ENCODE results near the gene ARID3A. TPM values are rescaled to one million over a fixed set of nuclear protein-coding genes. Genes with fewer than 3 reads are reported as not detected.

ARID3A gene
- total RNA-seq, 1 experiment from 2014 or later: 116 TPM

DNA sequence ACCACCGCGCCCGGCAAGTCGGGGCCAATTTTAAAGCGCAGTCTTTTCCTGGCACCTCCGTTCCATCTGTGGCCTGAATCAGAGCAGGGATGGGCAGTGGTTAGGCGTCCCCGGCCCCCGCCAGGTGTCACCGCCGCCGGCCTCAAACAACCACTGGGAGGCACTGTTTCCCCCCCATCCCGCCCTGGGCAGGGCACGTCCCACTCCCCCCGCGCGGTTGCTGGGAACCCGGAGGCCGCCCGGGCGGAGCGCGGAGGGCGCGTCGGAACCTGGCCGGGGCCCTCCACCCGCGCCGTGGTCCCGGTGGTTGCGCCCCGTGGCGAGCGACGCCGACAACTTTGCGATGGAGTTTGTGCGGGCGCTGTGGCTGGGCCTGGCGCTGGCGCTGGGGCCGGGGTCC lies 74.3 kb downstream of the ARID3A start, which contains the start of gene GRIN3B:
TSS of gene GRIN3B (plus strand) at position 325 of the 400 bp plus-strand sequence. CDS start at position 344, 19 bp downstream.
- peak; percentile 51 for ATAC-seq
- H3K27me3 Mint-ChIP-seq (ENCODE audit: low read depth): peaks cover 49% of the 10 kb centered on the region
- H3K4me1 Mint-ChIP-seq: peaks cover 5% of the 10 kb centered on the region; the same call in 1 of the 2 replicates
- TF ChIP-seq SP1 (CRISPR knock-in tag; conservative IDR thresholded peaks at IDR 0.05): 0 out of 2 replicates have a peak, but pooled peaks have one; percentile 12
- 0 out of 2 replicates have a peak, but pooled peaks have one; percentile 14 for TF ChIP-seq FOXK1 (CRISPR knock-in tag; IDR thresholded peaks at IDR 0.05)
- TF ChIP-seq, protein P1, sequence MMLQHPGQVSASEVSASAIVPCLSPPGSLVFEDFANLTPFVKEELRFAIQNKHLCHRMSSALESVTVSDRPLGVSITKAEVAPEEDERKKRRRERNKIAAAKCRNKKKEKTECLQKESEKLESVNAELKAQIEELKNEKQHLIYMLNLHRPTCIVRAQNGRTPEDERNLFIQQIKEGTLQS (CRISPR knock-in tag; conservative IDR thresholded peaks at IDR 0.05): no peak
- TF ChIP-seq, protein P2, sequence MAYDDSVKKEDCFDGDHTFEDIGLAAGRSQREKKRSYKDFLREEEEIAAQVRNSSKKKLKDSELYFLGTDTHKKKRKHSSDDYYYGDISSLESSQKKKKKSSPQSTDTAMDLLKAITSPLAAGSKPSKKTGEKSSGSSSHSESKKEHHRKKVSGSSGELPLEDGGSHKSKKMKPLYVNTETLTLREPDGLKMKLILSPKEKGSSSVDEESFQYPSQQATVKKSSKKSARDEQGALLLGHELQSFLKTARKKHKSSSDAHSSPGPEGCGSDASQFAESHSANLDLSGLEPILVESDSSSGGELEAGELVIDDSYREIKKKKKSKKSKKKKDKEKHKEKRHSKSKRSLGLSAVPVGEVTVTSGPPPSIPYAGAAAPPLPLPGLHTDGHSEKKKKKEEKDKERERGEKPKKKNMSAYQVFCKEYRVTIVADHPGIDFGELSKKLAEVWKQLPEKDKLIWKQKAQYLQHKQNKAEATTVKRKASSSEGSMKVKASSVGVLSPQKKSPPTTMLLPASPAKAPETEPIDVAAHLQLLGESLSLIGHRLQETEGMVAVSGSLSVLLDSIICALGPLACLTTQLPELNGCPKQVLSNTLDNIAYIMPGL (CRISPR knock-in tag; IDR thresholded peaks at IDR 0.05): peak; percentile 81; the same call in 1 of the 2 replicates
- TF ChIP-seq, protein P3, sequence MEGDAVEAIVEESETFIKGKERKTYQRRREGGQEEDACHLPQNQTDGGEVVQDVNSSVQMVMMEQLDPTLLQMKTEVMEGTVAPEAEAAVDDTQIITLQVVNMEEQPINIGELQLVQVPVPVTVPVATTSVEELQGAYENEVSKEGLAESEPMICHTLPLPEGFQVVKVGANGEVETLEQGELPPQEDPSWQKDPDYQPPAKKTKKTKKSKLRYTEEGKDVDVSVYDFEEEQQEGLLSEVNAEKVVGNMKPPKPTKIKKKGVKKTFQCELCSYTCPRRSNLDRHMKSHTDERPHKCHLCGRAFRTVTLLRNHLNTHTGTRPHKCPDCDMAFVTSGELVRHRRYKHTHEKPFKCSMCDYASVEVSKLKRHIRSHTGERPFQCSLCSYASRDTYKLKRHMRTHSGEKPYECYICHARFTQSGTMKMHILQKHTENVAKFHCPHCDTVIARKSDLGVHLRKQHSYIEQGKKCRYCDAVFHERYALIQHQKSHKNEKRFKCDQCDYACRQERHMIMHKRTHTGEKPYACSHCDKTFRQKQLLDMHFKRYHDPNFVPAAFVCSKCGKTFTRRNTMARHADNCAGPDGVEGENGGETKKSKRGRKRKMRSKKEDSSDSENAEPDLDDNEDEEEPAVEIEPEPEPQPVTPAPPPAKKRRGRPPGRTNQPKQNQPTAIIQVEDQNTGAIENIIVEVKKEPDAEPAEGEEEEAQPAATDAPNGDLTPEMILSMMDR (IDR thresholded peaks at IDR 0.05): peak; percentile 65; the same call in 1 of the 2 replicates
- H3K4me3 Mint-ChIP-seq: peak within 1 kb of the TSS; percentile 64
- CTCF ChIA-PET: interaction anchor here (1.1 to 1.7 kb wide), 4 partner anchors 19 to 244 kb away, joined by 3 to 4 read pairs (median 3); no protein-coding TSS in a partner anchor
- DNase-seq (ENCODE audit: low spot score): peak; percentile 90
- POLR2A ChIA-PET: no interaction called here
- H3K36me3 Mint-ChIP-seq: no peaks in the 10 kb centered on the region
- no peaks in the 10 kb centered on the region for H3K9me3 Mint-ChIP-seq
- H3K27ac Mint-ChIP-seq: no peak within 1 kb of the TSS

DNA sequence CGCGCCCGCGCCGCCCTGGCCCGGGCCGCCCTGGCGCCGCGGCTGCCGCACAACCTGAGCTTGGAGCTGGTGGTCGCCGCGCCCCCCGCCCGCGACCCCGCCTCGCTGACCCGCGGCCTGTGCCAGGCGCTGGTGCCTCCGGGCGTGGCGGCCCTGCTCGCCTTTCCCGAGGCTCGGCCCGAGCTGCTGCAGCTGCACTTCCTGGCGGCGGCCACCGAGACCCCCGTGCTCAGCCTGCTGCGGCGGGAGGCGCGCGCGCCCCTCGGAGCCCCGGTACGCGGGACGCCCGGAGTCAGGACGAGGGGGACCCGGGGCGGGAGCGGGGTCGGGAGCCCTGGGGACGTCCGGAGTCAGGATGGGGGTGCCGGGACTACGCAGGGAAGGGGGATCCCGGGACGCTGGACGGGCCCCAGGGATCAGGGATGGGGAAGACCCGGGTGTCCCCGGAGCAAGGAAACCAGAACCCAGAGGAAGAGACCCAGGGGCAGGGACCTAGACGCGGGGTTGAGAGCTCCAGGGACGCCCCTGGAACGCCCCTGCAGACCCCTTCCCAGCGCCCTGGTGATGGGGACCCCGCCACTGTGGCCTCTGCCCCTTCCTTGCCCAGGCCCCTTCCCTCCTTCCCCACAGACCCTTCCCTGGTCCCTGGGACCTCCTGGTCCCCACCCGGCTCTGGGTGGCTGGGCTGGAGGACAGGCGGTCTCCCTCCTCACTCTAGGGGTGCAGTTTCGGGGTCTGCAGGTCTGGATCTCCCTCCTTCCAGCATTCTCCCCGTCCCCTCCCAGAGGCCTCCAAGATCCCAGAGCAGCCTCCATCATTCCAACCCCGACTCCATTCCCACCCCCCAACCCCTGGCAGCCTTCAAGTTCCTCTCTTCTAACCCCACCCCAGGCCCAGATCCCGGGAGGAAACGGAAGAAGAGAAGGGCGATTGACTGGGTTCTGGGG lies 75.0 kb downstream of the ARID3A start:
- Mint-ChIP-seq H3K36me3 (no peaks in the 10 kb centered on the region), H3K9me3 (no peaks in the 10 kb centered on the region), H3K4me1 (peaks cover 5% of the 10 kb centered on the region; the same call in 1 of the 2 replicates), H3K4me3 (peak overlapping the region; percentile 64), H3K27me3 (ENCODE audit: low read depth) (peaks cover 49% of the 10 kb centered on the region), H3K27ac (no peak overlapping the region)
- 0 out of 2 replicates have a peak, but pooled peaks have one; percentile 6 for TF ChIP-seq SP1 (CRISPR knock-in tag; conservative IDR thresholded peaks at IDR 0.05)
- TF ChIP-seq, protein P4, sequence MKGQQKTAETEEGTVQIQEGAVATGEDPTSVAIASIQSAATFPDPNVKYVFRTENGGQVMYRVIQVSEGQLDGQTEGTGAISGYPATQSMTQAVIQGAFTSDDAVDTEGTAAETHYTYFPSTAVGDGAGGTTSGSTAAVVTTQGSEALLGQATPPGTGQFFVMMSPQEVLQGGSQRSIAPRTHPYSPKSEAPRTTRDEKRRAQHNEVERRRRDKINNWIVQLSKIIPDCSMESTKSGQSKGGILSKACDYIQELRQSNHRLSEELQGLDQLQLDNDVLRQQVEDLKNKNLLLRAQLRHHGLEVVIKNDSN (CRISPR knock-in tag; IDR thresholded peaks at IDR 0.05): no peak
- ATAC-seq (peak; percentile 5), DNase-seq (ENCODE audit: low spot score) (no peak)
- ChIA-PET CTCF (interaction anchor here (0.9 to 1.6 kb wide), 9 partner anchors 18 to 220 kb away, joined by 3 to 4 read pairs (median 3); no protein-coding TSS in a partner anchor), POLR2A (no interaction called here)

DNA sequence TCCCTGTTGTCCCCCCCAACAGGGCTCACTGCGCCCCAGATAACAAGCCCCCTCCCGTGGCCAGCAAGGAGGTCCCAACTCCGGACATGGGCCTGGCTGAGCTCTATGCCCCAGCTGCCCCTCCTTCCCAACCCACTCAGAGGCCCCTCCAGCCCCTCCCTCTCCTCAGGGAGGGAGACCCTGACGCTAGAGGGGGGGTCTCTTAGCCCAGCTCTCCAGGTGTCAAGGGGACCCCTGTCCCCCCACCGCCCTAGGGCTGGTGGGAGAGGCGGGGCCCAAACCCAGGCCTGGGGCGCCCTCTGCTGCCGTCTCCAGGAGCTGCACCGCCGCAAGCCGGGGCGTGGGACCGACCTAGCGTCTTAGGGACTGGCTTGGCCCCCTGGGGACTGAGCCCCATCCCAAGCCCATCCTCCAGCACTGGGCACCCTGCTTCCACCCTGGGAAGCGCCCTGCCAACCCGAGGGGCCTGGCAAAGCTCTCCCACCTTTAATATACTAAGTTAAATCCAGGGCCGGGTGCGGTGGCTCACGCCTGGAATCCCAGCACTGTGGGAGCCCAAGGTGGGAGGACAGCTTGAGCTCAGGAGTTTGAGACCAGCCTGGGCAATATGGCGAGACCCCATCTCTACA lies 75.8 kb downstream of the ARID3A start:
- Mint-ChIP-seq H3K4me3 (peak overlapping the region; percentile 64), H3K27ac (no peak overlapping the region), H3K27me3 (ENCODE audit: low read depth) (peaks cover 46% of the 10 kb centered on the region), H3K4me1 (peaks cover under 1% of the 10 kb centered on the region; the same call in 1 of the 2 replicates), H3K9me3 (no peaks in the 10 kb centered on the region), H3K36me3 (0 out of 2 replicates have a peak, but pooled peaks cover 2% of the 10 kb centered on the region)
- peak; percentile 63 for ATAC-seq
- TF ChIP-seq, protein P3 (IDR thresholded peaks at IDR 0.05): peak; percentile 81
- TF ChIP-seq, protein P2 (CRISPR knock-in tag; IDR thresholded peaks at IDR 0.05): 0 out of 2 replicates have a peak, but pooled peaks have one; percentile 64
- TF ChIP-seq ZNF671 (CRISPR knock-in tag; IDR thresholded peaks at IDR 0.05) (no peak), ZNF423 (CRISPR knock-in tag; IDR thresholded peaks at IDR 0.05) (peak; percentile 59), GTF2I (CRISPR knock-in tag; conservative IDR thresholded peaks at IDR 0.05) (0 out of 2 replicates have a peak, but pooled peaks have one; percentile 15)
- DNase-seq (ENCODE audit: low spot score): peak; percentile 89
- CTCF ChIA-PET: interaction anchor here (0.6 to 1.6 kb wide), 9 partner anchors 22 to 220 kb away, joined by 3 to 4 read pairs (median 3); no protein-coding TSS in a partner anchor
- POLR2A ChIA-PET: no interaction called here

Data from WTC11 (cell line).